Hepatic stellate cell (primary cell): Measurements from ENCODE around the gene KBTBD3.

Source experiments
- DNase-seq: peaks from one replicate; pipeline ENCODE4 v3.0.0; 2011; ENCODE audit warnings: low spot score

Gene KBTBD3

GRCh38 chr11:106076919-106077608 lies at the start of gene KBTBD3:
KBTBD3 (minus strand) TSS chr11:106077347; CDS start chr11:106059097, 18,250 bp downstream.
- peak; percentile 85 for DNase-seq

DNA sequence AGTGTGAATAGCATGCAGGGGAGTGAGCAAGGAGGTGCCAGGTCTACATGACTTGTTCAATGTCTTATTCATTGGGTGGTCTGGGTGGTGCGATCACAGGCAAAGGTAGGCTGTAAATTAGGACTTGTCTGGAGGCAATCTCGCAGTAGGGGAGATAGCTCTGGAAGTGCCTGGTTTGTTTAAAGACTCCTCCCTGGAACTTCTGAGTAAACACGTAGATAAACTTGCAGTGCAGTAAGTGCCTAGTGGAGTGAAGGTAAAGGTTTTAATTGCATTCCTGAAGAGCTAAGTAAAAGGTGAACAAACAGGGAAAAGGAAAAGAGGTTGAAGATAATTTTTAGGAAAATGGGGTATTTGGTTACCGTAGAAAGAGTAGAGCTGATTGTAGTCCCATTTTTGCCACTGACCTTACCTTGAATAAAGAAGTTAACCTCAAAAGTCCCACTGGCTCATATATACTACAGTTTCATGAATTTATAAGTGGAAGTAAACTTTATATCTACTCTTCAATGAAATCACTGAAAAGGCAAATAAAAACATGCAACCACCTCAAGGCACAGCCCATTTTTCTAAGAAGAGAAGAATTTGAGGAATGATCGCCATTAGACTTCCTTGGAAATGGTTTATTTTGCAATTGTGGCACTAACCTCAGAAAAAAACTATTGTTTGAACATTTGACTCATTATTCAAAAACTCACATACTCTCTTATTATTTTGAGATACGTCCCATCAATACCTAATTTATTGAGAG lies 44.6 kb upstream of the KBTBD3 start:
- no peak for DNase-seq

DNA sequence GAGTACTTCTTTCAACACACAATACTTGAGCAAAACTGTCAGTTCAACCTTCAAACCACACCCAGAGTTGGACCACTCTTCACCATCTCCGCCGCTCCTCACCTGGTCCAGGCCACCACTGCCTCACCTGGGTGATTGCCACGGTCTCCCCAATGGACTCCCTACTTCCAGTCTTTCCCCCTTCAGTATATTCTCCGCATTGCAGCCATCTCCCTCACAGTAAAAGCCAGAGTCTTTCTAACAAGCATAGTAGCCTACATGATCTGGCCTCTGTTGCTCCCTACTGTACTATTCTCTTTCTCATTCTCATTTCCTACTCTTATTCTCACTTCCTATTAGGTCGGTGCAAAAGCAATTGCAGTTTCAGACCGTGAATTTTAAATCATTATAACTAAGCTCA lies 28.8 kb upstream of the KBTBD3 start:
- DNase-seq, result no peak

DNA sequence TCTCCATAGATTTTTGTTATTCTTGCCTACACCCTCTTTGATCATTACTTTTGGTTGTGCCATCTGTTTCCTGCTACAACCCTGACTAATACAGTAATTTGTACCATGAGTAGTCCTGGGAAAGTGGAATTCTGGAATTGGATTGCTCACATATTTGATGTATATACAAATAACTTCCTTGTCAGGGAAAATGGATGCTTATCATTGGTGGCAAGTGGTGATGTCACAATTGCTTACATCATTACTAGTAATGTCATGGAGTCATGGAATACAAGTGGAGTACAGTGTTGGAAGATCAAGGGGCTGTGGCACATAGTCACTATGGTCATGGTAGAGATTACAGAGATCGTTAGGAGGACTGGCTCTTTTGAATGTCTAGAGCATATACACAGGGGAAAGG lies 24.7 kb upstream of the KBTBD3 start:
- DNase-seq, result peak; percentile 0

- no peak for DNase-seq
These were observed 24.2 kb upstream of the KBTBD3 start for GRCh38 chr11:106101370-106101769.

- no peak for DNase-seq
These were observed 21.9 kb upstream of the KBTBD3 start for GRCh38 chr11:106098893-106099553.

- DNase-seq, result no peak
These were observed 15.3 kb upstream of the KBTBD3 start for GRCh38 chr11:106092446-106092845.

DNA sequence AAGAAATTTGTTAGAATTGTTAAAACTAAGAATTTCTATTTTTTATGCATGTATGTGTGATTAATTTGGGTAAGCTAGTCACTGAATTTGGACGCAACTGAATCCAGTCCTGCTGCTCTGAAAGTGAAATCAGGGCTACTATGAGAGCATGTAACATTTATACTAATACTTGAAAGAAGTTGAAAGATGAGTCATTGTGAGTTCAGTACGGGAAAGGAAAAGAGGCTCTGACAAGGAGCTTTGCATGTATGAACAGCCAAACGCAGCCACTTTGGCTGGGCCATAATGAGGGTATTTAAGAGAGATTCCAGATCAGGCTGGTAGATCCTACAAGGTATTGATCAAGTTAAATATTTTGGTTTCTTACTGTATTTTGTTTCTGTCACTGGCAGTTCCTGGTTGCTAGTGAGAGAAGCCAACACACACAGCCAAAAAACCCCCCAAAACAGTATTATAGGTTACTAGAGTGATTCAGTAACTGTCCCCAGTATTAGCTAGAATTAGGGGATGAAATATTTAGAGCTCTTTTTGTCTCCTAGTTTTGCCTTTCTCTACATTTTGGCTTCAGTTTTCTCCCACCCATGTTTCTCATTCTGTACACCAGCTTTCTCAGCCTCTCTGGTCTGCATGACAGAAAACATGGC lies 14.5 kb upstream of the KBTBD3 start:
- peak; percentile 19 for DNase-seq

GRCh38 chr11:106088896-106089295 lies 11.7 kb upstream of the KBTBD3 start:
- DNase-seq, result no peak

DNA sequence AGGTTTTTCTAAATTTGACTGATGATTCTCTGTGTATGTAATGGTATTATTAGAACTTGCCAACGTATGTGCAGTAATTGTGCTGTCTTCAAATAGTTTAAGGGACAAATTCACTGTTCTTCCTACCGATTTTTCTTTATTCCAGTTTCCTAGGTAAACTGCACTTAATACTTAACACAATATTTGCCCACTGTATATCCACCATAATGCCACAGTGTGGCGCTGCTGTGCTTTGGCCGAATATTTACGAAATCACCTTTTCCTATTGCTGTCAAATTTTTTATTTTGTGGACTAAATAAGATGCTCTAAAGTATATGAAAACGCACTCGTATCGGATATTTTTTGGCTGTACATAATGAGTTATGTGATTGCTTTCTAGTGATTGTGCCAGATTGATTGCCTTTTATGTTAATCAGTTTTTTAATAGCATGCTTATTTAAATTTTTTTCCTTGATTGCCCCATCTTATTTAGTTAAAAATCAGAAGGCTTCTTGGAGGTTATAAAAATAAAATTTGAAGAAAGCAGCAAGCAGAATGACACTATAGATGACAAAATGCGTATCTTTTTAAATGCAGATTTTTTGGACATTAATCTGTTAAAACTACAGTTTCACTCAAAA lies 10.8 kb upstream of the KBTBD3 start:
- DNase-seq, result no peak

- no peak for DNase-seq
These were observed 9.7 kb upstream of the KBTBD3 start for GRCh38 chr11:106086850-106087249.

DNA sequence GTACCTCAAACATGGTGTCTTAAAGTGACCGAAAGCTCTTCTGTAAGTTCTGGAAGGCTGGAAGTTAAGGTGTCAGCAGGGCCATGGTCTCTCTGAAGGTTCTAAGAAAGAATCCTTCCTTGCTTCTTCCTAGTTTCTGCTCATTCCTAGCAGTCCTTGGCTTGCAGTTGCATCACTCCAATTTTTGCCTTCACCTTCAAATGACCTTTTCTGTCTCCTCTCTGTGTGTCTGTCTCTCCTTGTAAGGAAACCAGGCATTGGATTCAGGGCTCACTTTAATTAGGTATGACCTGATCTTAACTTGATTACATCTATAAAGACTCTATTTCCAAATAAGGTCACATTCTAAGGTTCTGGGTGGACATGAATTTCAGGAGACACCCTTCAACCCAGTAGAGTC lies 9.0 kb upstream of the KBTBD3 start:
- DNase-seq, result no peak

GRCh38 chr11:106082096-106082495 lies 4.9 kb upstream of the KBTBD3 start:
- no peak for DNase-seq

- DNase-seq, result peak; percentile 5
These were observed 685 bp upstream of the KBTBD3 start, which contains the start of gene AASDHPPT for GRCh38 chr11:106077609-106078455. AASDHPPT (plus strand) TSS chr11:106077662; CDS start chr11:106077711, 49 bp downstream.

- no peak for DNase-seq
These were observed 802 bp downstream of the KBTBD3 start for GRCh38 chr11:106076171-106076918.

DNA sequence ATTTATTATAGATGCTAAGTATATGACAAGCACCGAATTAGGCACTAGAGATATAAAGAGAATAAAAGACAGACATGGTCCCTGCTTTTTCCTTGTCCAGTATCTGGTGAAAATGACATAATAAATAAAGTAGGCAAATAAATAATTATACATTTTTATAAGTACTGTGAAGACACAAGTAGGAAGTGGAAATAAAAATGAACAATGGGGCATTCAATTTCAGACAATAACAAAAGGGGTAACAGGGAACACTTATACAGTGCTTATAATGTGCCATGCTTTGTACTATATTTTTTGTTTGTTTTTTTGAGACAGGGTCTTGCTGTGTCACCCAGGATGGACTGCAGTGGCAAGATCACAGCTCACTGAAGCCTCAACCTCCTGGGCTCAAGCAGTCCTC lies 4.3 kb downstream of the KBTBD3 start:
- no peak for DNase-seq

DNA sequence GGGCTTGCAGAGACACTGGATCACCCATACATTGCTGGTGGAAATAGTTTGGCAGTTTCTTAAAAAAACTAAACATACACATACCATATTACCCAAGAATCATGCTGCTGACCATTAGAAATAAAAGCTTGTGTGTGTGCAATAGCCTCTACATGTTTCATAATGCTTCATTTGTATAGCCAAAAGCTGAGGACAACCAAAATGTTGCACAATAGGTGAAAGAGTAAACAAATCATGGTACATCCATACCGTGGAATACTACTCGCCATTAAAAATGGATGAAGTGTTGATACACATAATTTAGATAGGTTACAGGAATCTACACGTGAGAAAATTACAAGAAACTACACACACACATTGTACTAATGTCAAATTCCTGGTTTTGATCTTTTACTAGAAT lies 6.5 kb downstream of the KBTBD3 start:
- no peak for DNase-seq

- no peak for DNase-seq
These were observed 14.1 kb downstream of the KBTBD3 start for GRCh38 chr11:106063009-106063408.

- no peak for DNase-seq
These were observed 14.9 kb downstream of the KBTBD3 start for GRCh38 chr11:106061954-106062949.
